ENCODE measurements around the gene TSC22D1. TPM values are rescaled to one million over a fixed set of nuclear protein-coding genes. Genes with fewer than 3 reads are reported as not detected.

Gene TSC22D1
- total and polyA plus RNA-seq, 2 of the 4 experiments (the other 2 are of a cell fraction) = 30.8 to 42.2 TPM

DNA sequence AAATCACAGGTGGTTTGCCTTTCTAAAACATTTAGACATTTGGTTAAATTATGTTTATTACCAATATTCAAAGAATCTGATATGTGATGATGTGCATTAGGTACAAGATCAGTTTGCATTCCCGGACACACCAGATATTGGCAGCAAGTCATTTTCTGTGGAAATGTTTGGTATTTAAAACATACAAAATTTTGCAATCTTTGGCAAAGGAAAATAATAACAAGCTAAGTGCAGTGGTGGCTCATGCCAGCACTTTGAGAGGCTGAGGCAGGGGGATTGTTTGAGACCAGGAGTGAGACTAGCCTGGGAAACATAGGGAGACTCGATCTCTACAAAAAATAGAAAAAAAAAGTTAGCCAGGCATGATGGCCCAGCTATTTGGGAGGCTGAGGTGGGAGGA is 29.1 kb upstream of the TSC22D1 start:
- no peak overlapping the region for H3K18ac ChIP-seq (ENCODE audit: low read depth, low read length)
- H3K79me1 ChIP-seq (ENCODE audit: low read depth in 1 of 2, low read length in 2 of 2) = no peaks in the 10 kb centered on the region
- no peak overlapping the region for H3K14ac ChIP-seq (replicated peaks; ENCODE audit: low read depth, low read length)
- no peak overlapping the region for H3K4me3 ChIP-seq (ENCODE audit: insufficient read depth, low read depth, low read length)
- H3K27me3 ChIP-seq (ENCODE audit: control insufficient read depth, insufficient read depth, low read length) = no peaks in the 10 kb centered on the region
- TF ChIP-seq USF2 (IDR thresholded peaks at IDR 0.05; ENCODE audit: low read depth, low read length) (no peak), FOS (IDR thresholded peaks at IDR 0.05; ENCODE audit: low read depth, low read length) (no peak), RFX5 (IDR thresholded peaks at IDR 0.05; ENCODE audit: low read depth, low read length) (no peak), MAFK (IDR thresholded peaks at IDR 0.05; ENCODE audit: low read depth, low read length) (no peak), RCOR1 (IDR thresholded peaks at IDR 0.05; ENCODE audit: insufficient replicate concordance, low read length) (no peak), MXI1 (IDR thresholded peaks at IDR 0.05; ENCODE audit: borderline replicate concordance, low read depth, low read length) (no peak), BHLHE40 (IDR thresholded peaks at IDR 0.05; ENCODE audit: low read depth, low read length) (no peak), MAZ (IDR thresholded peaks at IDR 0.05; ENCODE audit: borderline replicate concordance, low read depth, low read length) (no peak), RAD21 (IDR thresholded peaks at IDR 0.05; ENCODE audit: low read length) (no peak), POLR2A (IDR thresholded peaks at IDR 0.05; ENCODE audit: low read depth, low read length) (no peak), SMC3 (IDR thresholded peaks at IDR 0.05; ENCODE audit: low read depth, low read length) (no peak)
- TF ChIP-seq, protein P1, sequence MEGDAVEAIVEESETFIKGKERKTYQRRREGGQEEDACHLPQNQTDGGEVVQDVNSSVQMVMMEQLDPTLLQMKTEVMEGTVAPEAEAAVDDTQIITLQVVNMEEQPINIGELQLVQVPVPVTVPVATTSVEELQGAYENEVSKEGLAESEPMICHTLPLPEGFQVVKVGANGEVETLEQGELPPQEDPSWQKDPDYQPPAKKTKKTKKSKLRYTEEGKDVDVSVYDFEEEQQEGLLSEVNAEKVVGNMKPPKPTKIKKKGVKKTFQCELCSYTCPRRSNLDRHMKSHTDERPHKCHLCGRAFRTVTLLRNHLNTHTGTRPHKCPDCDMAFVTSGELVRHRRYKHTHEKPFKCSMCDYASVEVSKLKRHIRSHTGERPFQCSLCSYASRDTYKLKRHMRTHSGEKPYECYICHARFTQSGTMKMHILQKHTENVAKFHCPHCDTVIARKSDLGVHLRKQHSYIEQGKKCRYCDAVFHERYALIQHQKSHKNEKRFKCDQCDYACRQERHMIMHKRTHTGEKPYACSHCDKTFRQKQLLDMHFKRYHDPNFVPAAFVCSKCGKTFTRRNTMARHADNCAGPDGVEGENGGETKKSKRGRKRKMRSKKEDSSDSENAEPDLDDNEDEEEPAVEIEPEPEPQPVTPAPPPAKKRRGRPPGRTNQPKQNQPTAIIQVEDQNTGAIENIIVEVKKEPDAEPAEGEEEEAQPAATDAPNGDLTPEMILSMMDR (conservative IDR thresholded peaks at IDR 0.05; ENCODE audit: low read depth, low read length) = no peak
- peaks cover 2% of the 10 kb centered on the region; the same call in 1 of the 2 replicates for H3K9me1 ChIP-seq (ENCODE audit: insufficient read depth, low read length)
- no TSS peak for BruUV-seq (replicated peaks)
- DNase-seq (no peak), ATAC-seq (ENCODE audit: low read depth) (peak; percentile 57)
- no peak overlapping the region for H3K4ac ChIP-seq (ENCODE audit: low read depth, low read length)
- dilution Hi-C loops (cut with HindIII; ENCODE audit: low sequenced_read_pairs, unreplicated experiment) = no loop called here
- WGBS, 2 experiments (ENCODE audit: extremely low coverage in 2 of 2, insufficient read length in 1 of 2) = no CpG with 5 or more reads among the region's 2 CpGs
- no peak overlapping the region for H2AK9ac ChIP-seq (replicated peaks; ENCODE audit: low read depth, low read length, poor library complexity)
- ChIA-PET CTCF (no interaction called here), POLR2A (ENCODE audit: unreplicated experiment) (interaction anchor here (0.6 kb wide), 1 partner anchor 23 kb away, joined by 3 read pairs; no protein-coding TSS in a partner anchor)
- in situ Hi-C loops (cut with MboI; ENCODE audit: low sequenced_read_pairs) = no loop called here
- no peak overlapping the region for H3K4me2 ChIP-seq (ENCODE audit: low read depth, low read length)
- H3K9me3 ChIP-seq (ENCODE audit: control insufficient read depth, insufficient read depth, low read length) = no peaks in the 10 kb centered on the region
- no peak overlapping the region for H2BK15ac ChIP-seq (ENCODE audit: low read depth, low read length)
- no peak overlapping the region for H4K91ac ChIP-seq (ENCODE audit: insufficient read depth, low read depth, low read length)
- H3K4me1 ChIP-seq (ENCODE audit: control insufficient read depth, insufficient read depth, low read length) = peaks cover 2% of the 10 kb centered on the region
- H4K5ac ChIP-seq (ENCODE audit: low read depth, low read length) = no peak overlapping the region
- H4K8ac ChIP-seq (ENCODE audit: low read depth in 2 of 2, low read length in 2 of 2) = no peak overlapping the region; a peak in 1 of 4 replicates
- no peak overlapping the region for H3K9ac ChIP-seq (ENCODE audit: low read depth, low read length)
- H3K36me3 ChIP-seq (ENCODE audit: control insufficient read depth, insufficient read depth, low read length) = no peaks in the 10 kb centered on the region
- no peak overlapping the region for H2BK20ac ChIP-seq (ENCODE audit: low read depth, low read length)
- H3K23ac ChIP-seq (ENCODE audit: low read depth, low read length) = no peak overlapping the region
- no peak overlapping the region for H2AK5ac ChIP-seq (ENCODE audit: low read depth, low read length)
- H2BK5ac ChIP-seq (ENCODE audit: low read depth, low read length, poor library complexity, severe bottlenecking) = no peak overlapping the region
- no peak overlapping the region for H2AFZ ChIP-seq (replicated peaks; ENCODE audit: low read length, poor library complexity)
- intact Hi-C loops (cut with micrococcal nuclease) = no loop called here
- H3K27ac ChIP-seq (ENCODE audit: insufficient read depth, low read length) = peak overlapping the region; percentile 53; the same call in 1 of the 2 replicates
- H4K20me1 ChIP-seq (ENCODE audit: insufficient read depth, low read length) = no peaks in the 10 kb centered on the region
- H2BK120ac ChIP-seq (ENCODE audit: low read depth, low read length) = no peak overlapping the region
- no peak overlapping the region for H3K56ac ChIP-seq (ENCODE audit: extremely low read depth, insufficient read depth, low read length)

All from IMR-90 (cell line).